ENCODE results near the gene MXRA5.

DNA sequence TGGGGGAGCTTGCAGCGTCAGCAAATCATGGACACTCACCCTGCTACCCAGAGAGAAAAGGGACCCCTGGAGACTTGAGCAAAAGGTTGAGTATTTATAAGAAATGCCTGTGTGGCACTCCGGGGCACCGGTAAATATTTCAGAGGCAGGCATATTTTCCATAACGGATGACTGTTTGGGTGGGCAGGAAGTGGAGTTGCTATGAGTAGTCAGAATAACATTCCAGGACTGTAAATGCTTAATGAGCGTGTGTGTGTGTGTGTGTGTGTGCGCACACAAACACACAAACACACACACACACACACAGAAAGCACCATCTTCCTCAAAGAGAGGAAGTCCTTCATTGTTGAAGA is 74.6 kb downstream of the MXRA5 start:
- TF ChIP-seq, protein P1, sequence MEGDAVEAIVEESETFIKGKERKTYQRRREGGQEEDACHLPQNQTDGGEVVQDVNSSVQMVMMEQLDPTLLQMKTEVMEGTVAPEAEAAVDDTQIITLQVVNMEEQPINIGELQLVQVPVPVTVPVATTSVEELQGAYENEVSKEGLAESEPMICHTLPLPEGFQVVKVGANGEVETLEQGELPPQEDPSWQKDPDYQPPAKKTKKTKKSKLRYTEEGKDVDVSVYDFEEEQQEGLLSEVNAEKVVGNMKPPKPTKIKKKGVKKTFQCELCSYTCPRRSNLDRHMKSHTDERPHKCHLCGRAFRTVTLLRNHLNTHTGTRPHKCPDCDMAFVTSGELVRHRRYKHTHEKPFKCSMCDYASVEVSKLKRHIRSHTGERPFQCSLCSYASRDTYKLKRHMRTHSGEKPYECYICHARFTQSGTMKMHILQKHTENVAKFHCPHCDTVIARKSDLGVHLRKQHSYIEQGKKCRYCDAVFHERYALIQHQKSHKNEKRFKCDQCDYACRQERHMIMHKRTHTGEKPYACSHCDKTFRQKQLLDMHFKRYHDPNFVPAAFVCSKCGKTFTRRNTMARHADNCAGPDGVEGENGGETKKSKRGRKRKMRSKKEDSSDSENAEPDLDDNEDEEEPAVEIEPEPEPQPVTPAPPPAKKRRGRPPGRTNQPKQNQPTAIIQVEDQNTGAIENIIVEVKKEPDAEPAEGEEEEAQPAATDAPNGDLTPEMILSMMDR (IDR thresholded peaks at IDR 0.05; ENCODE audit: control extremely low read depth in 1 of 3, insufficient read depth in 1 of 3, low read depth in 1 of 3, low read length in 3 of 3) = no peak
- no peak for TF ChIP-seq MAFK (IDR thresholded peaks at IDR 0.05; ENCODE audit: low read depth, low read length)
- TF ChIP-seq EGR1 (IDR thresholded peaks at IDR 0.05; ENCODE audit: borderline replicate concordance, low read depth, low read length) = no peak
- TF ChIP-seq POLR2AphosphoS5 (IDR thresholded peaks at IDR 0.05; ENCODE audit: low read depth, low read length) = no peak
- no peak for TF ChIP-seq EZH2 (IDR thresholded peaks at IDR 0.05; ENCODE audit: low read depth, low read length, severe bottlenecking)
- no peak for TF ChIP-seq SIN3A (conservative IDR thresholded peaks at IDR 0.05 in 1 of 2, IDR thresholded peaks at IDR 0.05 in 1 of 2; ENCODE audit: low read depth in 1 of 2, low read length in 2 of 2)
- TF ChIP-seq CREB1 (IDR thresholded peaks at IDR 0.05) = no peak
- no peak for TF ChIP-seq POLR2A (IDR thresholded peaks at IDR 0.05; ENCODE audit: control extremely low read depth in 1 of 2, low read depth in 2 of 2, low read length in 2 of 2)
- TF ChIP-seq TBP (IDR thresholded peaks at IDR 0.05; ENCODE audit: low read depth, low read length) = no peak
- TF ChIP-seq EP300 (IDR thresholded peaks at IDR 0.05; ENCODE audit: borderline replicate concordance in 1 of 2, low read depth in 2 of 2, low read length in 2 of 2) = no peak
- no peak for TF ChIP-seq RBBP5 (IDR thresholded peaks at IDR 0.05; ENCODE audit: borderline replicate concordance, low read depth, low read length)
- no peak for TF ChIP-seq SP4 (IDR thresholded peaks at IDR 0.05; ENCODE audit: low read length)
- TF ChIP-seq, protein P2, sequence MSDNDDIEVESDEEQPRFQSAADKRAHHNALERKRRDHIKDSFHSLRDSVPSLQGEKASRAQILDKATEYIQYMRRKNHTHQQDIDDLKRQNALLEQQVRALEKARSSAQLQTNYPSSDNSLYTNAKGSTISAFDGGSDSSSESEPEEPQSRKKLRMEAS (IDR thresholded peaks at IDR 0.05) = no peak
